Mesothelial cell of epicardium (in vitro differentiated cells): ENCODE measurements around the gene PTPMT1. TPM values are rescaled to one million over a fixed set of nuclear protein-coding genes. Genes with fewer than 3 reads are reported as not detected.

Experiments
- DNase-seq, 2 experiments: peaks; one replicate each; pipeline ENCODE4 v3.0.0; 2021; ENCODE audit warnings: low spot score in 2 of 2; ENCODE audit not compliant: unreplicated experiment in 2 of 2
- H3K27ac Mint-ChIP-seq: 2 replicates; pipeline ENCODE4 v1.8.0; 2021; ENCODE audit warnings: mixed read lengths
- H3K27me3 Mint-ChIP-seq: 2 replicates; pipeline ENCODE4 v1.8.0; 2021; ENCODE audit warnings: low read depth, mixed read lengths
- H3K36me3 Mint-ChIP-seq: 2 replicates; pipeline ENCODE4 v1.8.0; 2021; ENCODE audit warnings: mixed read lengths
- H3K4me1 Mint-ChIP-seq: 2 replicates; pipeline ENCODE4 v1.8.0; 2021; ENCODE audit warnings: mixed read lengths
- H3K4me3 Mint-ChIP-seq: 2 replicates; pipeline ENCODE4 v1.8.0; 2021; ENCODE audit warnings: mild to moderate bottlenecking, moderate library complexity, mixed read lengths
- H3K9me3 Mint-ChIP-seq: 2 replicates; pipeline ENCODE4 v1.8.0; 2021; ENCODE audit warnings: mixed read lengths
- total RNA-seq: library from RNA; stranded (reverse); gene quantifications from 3 replicates; pipeline ENCODE4 v1.2.1, GENCODE V29; 2021
- TF ChIP-seq, protein P1 (sequence below): fragments of 200-600 bp; sonication (generic); IDR thresholded peaks from one replicate; pipeline ENCODE4 v1.5.0; 2021; ENCODE audit warnings: antibody characterized with exemption; ENCODE audit not compliant: unreplicated experiment

PTPMT1 gene, protein sequence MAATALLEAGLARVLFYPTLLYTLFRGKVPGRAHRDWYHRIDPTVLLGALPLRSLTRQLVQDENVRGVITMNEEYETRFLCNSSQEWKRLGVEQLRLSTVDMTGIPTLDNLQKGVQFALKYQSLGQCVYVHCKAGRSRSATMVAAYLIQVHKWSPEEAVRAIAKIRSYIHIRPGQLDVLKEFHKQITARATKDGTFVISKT
- 44.3 to 45.9 TPM (median 45.1 TPM) in 3 replicates for total RNA-seq

- Mint-ChIP-seq H3K27ac (peak within 1 kb of the TSS; percentile 81), H3K4me3 (peak within 1 kb of the TSS; percentile 78), H3K4me1 (peaks cover 12% of the 10 kb centered on the region), H3K36me3 (peaks cover 6% of the 10 kb centered on the region), H3K9me3 (no peaks in the 10 kb centered on the region), H3K27me3 (no peaks in the 10 kb centered on the region)
- DNase-seq, result peak; percentile 55 to 67
- TF ChIP-seq, protein P1, sequence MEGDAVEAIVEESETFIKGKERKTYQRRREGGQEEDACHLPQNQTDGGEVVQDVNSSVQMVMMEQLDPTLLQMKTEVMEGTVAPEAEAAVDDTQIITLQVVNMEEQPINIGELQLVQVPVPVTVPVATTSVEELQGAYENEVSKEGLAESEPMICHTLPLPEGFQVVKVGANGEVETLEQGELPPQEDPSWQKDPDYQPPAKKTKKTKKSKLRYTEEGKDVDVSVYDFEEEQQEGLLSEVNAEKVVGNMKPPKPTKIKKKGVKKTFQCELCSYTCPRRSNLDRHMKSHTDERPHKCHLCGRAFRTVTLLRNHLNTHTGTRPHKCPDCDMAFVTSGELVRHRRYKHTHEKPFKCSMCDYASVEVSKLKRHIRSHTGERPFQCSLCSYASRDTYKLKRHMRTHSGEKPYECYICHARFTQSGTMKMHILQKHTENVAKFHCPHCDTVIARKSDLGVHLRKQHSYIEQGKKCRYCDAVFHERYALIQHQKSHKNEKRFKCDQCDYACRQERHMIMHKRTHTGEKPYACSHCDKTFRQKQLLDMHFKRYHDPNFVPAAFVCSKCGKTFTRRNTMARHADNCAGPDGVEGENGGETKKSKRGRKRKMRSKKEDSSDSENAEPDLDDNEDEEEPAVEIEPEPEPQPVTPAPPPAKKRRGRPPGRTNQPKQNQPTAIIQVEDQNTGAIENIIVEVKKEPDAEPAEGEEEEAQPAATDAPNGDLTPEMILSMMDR, result no peak
These were observed at the start of gene PTPMT1 for GRCh38 chr11:47565340-47566148. Gene PTPMT1 (plus strand): TSS chr11:47565599. CDS start chr11:47565623, 24 bp downstream.

DNA sequence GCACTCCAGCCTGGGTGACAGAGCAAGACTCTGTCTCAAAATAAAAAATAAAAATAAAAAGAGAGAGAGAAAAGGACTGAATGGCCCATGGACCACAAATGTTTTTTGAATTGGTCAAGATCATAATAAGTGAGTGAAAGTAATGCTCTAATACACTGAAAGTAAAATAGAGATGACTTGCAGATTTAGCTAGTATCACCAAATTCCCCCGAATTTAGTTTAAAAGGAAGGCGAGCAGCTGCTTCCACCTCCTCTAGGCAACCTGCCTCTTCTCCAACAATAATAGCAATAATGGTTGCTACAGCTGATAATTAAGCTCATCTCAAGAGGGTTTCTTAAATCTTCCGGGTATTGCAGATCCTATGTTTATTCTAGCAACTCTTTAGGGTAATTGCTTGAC lies 49.2 kb upstream of the PTPMT1 start:
- H3K4me1 Mint-ChIP-seq, result peaks cover 42% of the 10 kb centered on the region
- TF ChIP-seq, protein P1, result no peak
- no peaks in the 10 kb centered on the region for H3K9me3 Mint-ChIP-seq
- DNase-seq, result no peak
- no peak overlapping the region for H3K4me3 Mint-ChIP-seq
- no peak overlapping the region for H3K27ac Mint-ChIP-seq
- H3K36me3 Mint-ChIP-seq, result no peaks in the 10 kb centered on the region
- H3K27me3 Mint-ChIP-seq, result no peaks in the 10 kb centered on the region

- no peaks in the 10 kb centered on the region for H3K9me3 Mint-ChIP-seq
- no peak overlapping the region for H3K4me3 Mint-ChIP-seq
- TF ChIP-seq, protein P1, result no peak
- H3K4me1 Mint-ChIP-seq, result peaks cover 34% of the 10 kb centered on the region
- H3K27me3 Mint-ChIP-seq, result no peaks in the 10 kb centered on the region
- DNase-seq, result no peak
- no peaks in the 10 kb centered on the region for H3K36me3 Mint-ChIP-seq
- H3K27ac Mint-ChIP-seq, result no peak overlapping the region
These were observed 48.2 kb upstream of the PTPMT1 start for GRCh38 chr11:47516984-47517853.

DNA sequence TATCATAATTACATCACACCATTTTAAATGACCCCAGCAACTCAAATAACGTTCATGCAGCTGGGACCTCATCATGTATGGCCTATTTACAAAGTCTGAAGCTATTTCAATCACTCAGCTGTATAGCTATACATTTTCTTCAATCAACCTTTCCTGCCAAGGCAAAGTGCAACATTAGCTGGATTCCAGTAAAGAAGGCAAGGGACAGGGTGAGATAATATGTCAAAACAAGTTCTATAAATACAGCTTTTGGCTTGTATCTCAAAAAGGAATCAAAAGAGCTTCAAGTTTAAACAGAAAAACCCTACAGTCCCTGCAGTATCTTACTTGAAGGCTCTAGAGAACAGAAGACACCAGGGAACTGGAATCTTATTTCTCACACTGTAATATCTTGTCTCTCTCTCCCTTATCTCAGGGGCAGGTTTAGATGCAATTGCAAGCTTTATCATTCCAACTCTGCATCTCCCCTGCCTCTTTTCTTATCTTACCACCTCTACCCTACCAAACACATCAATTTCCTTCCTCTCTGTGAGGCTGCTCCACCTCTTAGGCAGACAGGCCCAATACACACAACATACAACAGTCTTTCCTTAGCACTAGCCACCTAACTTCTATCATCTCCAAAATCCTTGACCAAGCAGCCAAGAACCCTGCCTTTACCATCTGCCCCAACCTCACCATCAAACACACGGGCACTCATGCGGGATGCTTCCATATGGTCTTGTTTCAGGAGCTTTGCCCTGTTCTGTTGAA lies 47.0 kb upstream of the PTPMT1 start:
- no peaks in the 10 kb centered on the region for H3K36me3 Mint-ChIP-seq
- H3K4me3 Mint-ChIP-seq, result no peak overlapping the region
- H3K27ac Mint-ChIP-seq, result peak overlapping the region; percentile 62
- TF ChIP-seq, protein P1, result no peak
- peaks cover 31% of the 10 kb centered on the region for H3K4me1 Mint-ChIP-seq
- H3K9me3 Mint-ChIP-seq, result no peaks in the 10 kb centered on the region
- DNase-seq, result no peak
- no peaks in the 10 kb centered on the region for H3K27me3 Mint-ChIP-seq
